Stimulated activated CD8-positive, alpha-beta memory T cell treated with anti-CD3 and anti-CD28 coated beads, Interleukin-12 subunit alpha, Interleukin-12 subunit beta, amount 100 ng/mL, for 1 hour (primary cell): Measurements from ENCODE around the gene VAT1.
"Not testable (repeated sequence)": the region's sequence is repeated elsewhere in the genome, so short reads cannot be mapped to it uniquely, and the experiment has no call there.

Experiments used
- DNase-seq: peaks from one replicate; pipeline ENCODE4 v3.0.0-alpha.2; 2020; ENCODE audit warnings: low read depth

VAT1 gene

GRCh38 chr17:42973323-42973722 is 48.9 kb downstream of the VAT1 start:
- DNase-seq = not testable (repeated sequence)

- DNase-seq = no peak
Observed at GRCh38 chr17:42971589-42971988, 50.6 kb downstream of the VAT1 start.

- DNase-seq = no peak
Observed at GRCh38 chr17:42969001-42969581, 53.1 kb downstream of the VAT1 start.

- DNase-seq = no peak
Observed at GRCh38 chr17:42967925-42968324, 54.3 kb downstream of the VAT1 start.
